NOMO-1 treated with DMSO at 0.1 percent for 48 hours (cell line): Measurements from ENCODE around the gene NDUFA8.

ENCODE experiments used
- DNase-seq: peaks from one replicate; lab custom pipeline; 2025; ENCODE audit not compliant: unreplicated experiment; lab: John Stamatoyannopoulos, UW

The NDUFA8 gene

DNA sequence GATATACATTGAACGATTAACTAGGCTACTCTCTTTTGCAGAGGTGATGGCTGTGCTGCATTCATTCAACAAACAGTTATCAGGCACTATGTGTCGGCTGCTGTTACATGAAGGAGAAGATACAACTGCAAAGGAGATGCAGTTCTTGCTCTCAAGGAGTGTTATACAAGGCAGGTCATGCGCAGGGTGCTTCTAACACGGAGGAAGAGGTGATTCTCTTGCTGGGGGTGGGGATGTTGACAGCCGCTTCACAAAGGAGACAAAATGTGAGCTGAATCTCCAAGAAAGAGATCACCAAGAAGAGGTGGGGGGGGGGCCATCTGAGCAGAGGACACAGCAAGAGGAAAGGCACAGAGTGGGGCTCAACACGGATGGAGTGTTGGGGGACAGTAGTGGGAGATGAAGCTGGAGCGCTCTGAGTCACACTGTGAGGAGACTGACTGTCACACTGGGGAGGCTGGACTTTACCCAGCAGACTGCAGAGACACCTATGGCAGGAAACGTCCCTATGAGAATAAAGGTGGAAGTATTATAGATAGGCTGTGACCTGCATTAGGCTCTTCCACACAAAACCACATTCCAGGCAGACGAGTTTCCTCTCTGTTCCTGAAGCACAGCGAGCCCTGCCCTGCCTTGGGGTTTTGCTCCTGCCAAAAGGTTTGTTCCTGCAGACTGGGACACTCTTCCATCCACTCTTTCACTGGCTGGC is 20.9 kb downstream of the NDUFA8 start:
- no peak for DNase-seq

DNA sequence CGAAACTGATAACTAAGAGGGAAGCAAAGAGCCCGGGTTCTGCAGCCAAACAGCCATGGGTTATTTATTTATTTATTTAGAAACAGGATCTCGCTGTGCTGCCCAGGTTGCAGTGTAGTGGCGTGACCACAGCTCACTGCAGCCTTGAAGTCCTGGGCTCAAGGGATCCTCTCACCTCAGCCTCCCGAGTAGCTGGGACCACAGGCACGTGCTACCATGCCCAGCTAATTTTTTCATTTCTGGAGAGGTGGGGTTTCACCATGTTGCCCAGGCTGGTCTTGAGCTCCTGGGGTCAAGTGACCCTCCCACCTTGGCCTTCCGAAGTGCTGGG is 24.1 kb downstream of the NDUFA8 start:
- DNase-seq = no peak

DNA sequence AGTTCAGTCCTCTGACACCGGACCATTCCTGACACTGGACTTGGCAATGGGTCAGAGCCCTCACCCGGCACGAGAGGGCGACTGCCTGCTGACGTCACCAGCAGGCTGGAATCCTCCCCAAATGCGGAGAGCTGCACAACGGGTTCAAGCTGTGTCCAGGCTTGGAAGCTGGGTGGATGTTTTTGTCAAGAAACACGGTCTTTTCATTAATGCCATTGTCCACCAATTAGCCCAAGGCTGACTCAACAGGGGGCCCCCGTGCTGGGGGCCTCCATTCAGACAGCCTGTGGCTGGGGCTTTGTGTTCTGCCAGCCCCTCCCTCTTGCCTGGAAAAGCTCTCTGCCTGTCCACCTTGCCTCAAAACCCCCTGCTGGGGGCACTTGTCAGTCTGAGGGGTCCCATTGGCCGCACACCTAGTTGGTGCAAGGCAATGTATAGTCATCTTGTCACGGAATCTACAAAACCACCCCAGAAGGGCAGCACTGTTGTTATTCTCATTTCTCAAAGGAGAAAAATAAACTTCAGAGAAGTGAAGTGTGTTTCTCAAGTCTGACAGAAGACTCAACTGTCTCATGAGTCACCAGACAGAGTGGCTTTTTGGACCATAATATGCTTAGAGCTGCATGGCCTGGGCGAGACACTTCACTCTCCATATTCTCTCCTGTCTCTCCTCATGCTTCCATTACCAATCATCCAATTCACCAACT is 24.6 kb downstream of the NDUFA8 start:
- no peak for DNase-seq

DNA sequence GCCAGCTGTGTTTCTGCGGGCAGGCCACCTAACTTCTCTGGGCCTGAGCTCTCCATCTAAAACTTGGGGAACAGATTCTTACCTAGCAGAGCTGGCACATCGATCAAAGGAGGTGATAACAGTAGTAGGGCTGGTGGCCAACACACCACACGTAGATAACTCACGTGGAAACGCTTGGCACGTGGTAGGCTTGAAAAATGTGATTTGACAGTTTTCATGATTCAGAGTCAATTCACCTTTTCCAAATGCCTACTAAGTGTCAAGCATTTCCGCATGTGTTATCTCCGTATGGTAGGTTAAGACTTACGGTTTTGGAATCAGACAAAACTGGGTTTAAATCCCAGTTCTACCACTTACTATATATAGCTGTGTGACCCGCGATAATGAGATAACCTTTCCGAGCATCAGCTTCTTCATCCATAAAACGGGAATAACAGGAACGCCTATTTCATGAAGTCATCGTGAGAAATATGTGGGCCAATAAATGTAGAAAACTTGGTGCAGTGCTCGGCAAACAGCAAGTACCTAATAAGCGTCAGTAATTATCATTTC is 25.5 kb downstream of the NDUFA8 start:
- DNase-seq = no peak

DNA sequence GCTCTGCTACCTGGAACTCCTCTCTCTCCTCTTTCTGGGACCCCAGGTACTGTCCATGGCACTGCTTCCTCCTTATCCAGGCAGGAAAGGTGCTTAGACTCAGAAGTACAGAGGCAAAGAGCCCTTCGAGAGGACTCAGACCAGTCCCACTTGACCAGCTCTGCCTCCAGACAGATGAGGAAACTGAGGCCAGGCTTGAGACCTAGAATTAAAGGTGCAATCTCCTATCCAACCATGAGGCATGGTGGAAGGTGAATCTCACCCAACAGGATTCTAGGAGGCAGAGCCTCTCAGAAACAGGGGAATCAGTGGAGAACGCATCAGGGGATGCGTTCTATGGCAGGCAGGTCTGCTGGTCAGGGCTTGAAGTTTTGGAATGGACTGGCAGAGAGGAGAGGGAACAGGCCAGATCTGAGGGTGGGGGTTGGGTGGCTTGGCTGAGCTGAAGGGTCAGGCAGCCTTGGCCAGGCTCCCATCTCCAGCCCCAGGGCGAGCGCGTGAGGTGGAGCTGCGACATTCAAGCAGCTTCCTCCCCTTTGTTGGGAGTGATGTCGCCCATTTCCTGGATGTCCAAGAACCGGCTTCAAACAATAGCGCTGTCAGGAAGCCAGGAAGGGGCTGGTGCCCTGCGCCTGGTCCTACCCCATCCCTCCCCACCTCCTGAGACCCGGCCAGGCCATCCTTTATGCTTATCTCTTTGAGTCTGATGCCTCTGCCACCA is 26.2 kb downstream of the NDUFA8 start:
- no peak for DNase-seq

DNA sequence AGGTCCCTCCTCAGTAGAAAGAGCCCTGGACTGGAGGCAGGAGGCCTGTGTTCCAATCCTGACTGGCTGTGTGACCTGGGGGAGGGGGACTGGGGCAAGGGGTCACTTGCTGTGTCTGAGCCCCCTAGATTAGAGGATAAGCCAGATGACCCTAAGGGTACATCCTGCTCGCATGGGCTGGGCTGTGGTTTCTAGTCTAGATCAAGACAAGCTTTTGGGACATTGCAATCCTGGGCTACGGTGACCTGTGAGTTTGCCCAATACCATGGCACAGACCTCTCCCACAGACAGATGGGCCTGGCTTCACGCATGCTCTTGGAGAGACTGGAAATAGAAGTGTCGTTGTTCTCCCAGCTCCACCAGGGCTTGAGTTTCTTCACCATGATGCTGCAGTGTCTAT is 27.0 kb downstream of the NDUFA8 start:
- DNase-seq = no peak

DNA sequence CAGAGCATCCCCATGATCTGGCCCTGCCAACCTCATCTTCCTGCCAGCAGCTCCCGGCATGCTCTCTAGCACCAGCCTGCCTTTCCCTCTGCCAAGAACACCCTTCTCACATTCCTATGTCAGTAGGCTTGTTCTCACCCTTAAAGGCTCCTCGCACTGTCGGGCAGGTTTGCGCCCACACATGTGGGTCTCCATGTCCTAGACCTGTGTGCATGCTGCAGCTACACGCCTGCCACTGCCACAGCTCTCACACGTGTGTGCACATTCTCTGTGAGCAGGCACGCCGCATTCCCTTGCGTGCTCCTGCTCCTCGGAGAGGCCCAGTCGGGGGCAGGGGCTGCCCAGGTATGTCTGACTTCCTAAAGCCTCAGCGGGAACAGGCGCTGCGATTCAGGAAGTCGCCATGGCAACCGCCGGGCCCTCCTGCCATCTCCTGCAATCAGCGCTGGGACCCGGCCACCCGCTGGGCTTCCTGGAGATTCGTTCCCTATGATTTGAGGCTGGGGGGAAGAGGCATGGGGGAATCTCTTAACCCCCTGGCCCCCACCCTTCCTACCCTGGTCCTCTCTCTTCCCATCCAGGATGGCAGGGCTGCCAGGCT is 28.1 kb downstream of the NDUFA8 start:
- DNase-seq = no peak

DNA sequence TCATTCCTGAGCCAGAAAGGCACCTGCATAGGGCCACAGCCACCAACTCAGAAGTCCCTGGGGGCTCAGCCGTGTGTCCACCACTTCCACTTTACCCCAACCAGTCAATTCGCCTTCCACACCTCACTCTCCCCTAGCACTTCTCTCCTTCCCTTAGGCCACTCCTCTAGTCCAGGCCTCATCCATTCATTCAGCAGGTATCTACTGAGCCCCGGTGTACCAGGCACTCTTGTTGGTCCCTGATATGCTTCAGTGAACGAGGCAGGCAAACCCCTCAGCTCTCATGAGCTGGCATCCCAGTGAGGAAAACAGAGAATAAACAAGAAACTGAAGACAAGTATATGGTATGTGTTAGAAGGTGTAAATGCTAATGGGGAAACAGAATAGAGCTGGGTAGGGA is 28.7 kb downstream of the NDUFA8 start:
- no peak for DNase-seq

DNA sequence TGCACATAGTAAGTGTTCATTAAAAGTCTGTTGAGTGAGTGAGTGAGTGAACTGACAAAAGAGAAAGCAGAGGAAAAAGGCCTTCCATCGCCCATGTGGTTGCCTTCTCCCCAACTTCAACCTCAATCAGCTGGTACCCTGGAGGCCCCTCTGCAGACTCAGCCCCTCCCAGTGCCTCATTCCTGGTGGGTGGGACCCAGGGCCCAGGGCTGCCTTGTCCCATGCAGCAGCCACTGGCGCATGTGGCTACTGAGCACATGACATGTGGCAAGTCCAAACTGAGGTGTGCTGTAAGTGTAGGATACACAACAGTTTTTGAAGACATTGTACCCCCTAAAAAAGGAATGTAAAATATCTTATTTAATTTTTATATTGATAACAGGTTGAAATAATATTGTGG is 29.6 kb downstream of the NDUFA8 start:
- DNase-seq = no peak

DNA sequence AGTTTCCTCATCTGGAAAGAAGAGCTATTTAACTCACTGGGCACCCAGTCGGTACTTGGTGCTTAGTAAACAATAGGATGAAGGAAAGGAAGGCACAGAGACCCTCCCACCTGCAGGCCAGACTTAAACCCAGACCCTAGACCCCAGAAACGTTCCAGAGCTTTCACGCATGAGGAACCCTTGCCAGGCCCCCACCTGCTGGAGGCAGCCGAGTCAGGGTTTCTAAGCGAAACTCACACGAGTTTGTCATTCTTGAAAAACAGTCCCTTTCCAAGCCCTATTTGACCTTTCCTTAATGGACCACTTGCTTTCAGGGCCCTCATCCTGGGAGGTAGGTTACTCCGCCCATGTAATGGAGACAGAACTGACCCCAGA is 30.6 kb downstream of the NDUFA8 start:
- no peak for DNase-seq

DNA sequence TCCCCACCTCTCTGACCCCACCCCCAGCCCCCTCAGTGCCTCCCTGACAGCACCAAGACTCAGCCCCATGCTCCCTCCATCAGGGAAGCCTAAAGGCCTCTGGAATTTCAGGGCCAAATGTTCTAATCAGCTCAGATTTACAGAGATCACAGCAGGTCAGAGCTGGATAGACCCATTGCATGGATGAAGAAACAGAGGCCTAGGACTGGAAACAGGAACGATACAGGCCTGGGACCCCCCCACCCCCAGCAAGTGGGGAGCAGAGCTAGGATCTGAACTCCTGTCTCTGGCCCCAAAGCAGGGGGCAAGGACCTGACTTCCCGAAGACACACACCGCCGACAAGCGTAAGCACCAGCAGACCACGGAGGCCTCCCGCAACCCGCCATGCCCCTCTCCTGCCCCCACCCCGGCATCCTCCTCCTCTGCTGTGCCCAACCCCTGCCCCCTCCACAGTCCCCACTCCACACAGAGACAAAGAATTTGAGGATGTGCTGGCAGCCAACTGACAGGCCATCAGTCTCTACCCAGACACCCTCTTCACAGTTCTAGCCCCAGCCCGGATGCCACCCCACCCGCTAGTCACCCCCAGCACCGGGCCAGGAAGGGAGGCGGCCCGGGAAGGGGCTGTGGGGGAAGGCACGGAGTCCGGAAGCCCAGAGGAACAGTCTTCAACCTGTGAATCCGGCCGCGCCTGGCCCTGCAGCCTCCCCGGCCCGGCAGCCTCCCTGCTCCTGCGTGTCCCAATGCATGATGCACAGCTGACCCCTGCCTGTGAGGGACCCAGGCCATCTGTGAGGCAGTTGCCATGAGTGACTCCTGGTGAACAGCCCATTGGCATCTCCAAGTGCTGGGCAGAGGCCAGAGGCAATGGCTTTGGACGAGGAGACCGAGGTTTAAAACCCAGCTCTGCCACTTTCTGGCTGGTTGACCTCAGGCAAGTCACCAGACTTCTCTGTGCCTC is 31.3 kb downstream of the NDUFA8 start:
- no peak for DNase-seq

DNA sequence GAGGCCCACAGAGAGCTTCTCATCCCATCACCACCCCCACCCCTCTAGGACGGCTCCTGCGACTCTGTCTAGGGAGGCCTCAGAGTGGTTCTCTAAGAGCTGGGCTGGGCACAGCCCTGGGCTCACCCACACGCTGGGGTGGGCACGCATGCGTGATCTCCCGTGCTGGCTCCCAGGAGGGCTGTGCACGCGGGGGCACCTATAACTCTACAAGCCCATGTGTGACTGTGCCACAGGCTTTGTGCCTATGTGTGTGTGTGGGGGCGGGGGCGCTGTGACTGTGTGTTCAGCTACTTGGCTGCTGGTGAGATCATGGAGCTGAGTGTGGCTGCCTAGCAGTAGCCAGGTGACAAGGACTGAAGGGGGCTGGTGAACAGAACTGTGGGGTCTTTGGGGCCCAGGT is 32.2 kb downstream of the NDUFA8 start:
- DNase-seq = no peak

DNA sequence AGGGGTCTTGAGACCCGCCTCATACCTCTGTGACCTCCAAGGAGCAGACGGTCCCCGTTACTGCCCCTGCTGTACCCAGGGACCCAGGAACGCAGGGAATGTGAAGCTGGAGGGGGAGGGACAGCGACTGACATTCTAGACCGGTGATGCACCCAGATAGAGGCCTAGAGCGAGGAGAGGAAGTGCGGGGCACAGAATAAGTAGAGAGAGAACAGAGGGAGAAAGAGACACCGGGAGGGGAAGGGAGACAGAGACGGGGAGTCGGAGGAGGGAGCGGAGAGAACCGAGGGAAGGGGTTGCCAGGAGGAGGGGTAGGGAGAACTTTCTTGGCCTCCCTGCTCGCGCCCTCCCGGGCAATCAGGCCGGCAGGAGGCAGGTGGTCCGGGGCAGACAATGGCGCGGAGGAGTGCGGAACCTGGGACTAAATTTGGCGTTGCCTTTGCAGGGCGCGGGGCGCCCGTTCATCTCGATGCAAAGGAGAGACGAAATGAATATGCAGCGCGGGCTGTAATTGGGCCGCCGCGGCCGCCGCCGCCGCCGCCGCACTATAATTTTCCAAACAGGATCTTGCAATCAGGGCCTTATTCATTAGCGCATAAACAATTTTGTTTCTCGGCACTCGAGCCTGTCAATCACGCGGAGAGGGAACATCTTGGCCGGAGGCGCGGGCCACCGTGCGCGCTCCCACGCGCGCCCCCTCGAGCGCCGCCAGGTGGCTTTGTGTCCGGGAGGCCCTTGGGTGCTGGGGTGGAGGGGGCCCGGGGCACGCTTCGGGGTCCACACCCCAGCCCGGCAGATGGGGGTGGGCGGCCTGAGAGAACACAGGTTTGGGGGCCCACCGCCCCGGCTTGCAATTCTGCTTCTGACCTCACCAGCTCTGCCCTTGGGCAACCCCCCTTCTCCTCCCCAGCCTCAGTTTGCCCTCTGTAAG is 33.0 kb downstream of the NDUFA8 start:
- no peak for DNase-seq

DNA sequence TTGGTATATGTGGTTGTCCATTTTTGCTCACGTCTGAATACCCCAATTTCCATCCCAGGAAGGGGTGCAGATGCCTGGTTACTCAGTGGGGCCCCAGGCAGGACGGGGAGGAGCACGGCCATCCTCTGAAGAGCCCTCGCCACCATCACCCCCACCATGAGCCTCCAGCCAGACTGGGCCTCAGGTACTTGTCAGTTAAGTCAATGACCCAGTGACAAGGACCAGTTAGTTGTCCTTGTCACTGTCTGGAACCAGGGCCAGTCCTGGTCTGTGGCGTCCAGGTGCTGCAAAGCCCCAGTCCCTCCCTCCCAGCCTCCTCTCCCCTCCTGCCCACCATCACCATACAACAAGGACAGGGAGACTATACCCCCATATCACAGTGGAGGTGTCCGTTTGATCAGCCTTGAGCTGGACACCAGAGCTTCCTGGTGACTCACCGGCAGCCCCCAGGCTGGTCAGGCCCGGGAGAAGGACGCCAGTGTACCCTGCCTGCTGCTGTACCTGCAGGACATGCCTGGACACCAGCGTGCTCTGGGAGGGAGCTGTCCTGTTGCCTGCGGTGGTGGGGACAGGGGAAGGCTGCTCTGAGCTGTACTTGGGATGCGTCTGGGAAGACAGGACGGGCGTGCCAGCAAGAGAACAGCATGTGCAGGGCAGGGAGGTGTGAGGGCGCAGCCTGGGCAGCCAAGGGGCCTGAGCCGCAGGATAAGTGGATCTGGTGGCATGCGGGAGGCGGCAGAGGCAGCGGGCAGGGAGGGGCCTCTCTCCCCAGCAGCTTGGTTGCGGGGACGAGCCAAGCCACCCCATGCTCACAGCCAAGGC is 33.9 kb downstream of the NDUFA8 start:
- DNase-seq = no peak

DNA sequence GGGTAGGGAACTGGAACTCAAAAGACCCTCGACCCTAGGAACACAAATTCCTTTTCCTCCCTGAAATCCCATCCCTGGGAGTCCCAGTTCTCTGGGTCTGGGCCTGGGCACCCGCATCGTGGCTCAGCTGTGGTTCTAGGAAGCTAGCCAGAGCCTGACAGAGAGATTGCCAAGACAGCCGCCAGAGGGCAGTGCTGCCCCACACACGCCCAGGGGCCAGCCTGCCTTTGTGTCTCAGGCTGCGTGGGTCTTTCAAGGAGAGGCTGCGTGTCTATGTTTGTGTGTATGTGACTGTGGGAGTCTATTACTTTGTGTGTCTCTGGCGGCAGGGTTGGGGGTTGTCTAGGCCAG is 34.4 kb downstream of the NDUFA8 start:
- DNase-seq = peak; percentile 54

DNA sequence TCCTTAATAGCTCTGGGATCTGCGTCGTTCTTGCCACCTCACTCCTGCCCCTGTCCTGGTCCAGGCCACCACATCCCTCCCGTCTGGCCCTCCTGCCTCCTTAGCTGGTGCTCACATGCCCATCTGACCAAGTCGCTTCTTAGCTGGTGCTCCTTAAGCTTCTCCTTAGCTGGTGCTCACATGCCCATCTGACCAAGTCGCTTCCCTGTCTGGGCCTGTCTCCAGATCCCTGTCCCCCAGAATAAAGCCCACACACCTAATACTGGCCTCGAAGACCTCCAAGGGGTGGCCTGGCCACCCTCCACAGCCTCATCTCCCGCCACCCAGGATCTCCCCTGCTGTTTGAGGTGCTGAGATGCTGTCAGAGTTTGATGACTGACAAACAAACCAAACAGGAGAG is 35.1 kb downstream of the NDUFA8 start:
- no peak for DNase-seq

DNA sequence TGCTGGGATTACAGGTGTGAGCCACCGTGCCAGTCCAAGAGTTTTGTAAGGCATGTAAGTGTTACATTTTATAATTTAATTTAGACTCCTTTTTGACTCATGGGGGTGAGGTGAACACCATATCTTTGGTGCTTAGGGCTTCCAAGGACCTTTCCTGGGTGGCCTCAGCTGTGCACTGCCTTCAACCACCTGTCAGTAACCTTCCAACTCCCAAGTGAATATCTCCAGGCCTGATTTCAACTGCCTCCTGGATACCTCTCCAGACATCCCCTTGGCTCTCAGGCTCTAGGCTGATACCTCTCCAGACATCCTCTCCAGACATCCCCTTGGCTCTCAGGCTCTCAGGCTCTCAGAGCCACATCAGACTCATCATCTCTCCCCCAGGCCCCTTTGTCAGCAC is 35.5 kb downstream of the NDUFA8 start:
- DNase-seq = no peak

DNA sequence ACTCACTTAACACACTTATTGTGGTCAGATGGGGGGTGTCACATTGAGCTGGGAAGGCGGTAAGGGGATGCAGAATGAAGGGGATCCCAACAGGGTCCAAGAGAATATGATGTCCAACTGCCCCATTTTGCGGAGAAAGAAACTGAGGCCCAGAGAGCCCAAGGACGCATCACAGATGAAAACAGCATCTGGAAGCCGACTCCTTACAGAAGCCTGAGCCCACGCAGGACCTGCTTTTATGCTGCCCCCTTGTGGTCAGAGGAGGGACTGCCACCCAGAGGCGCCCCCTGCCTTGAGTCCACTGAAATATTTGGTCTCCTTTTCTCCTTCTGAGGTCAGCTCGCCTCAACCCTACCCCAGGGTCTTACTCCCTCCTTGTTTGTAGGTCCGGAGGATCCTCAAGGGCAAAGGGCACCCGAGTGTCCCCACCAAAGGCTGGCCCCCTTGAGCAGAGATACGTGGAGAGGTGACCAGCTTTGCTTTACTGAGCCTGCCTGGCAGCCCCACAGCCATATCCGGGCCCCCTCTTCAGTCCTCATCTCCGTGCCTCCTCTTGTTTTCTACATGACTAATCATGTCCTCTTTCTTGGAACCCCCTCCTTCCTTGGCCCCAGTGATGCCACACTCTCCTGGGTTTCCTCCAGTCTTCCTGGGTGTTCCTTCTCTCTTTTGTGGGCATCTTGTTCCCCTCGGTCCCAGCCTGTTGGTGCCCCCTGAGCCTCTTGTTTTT is 36.5 kb downstream of the NDUFA8 start:
- peak; percentile 27 for DNase-seq
